SU-DHL-6 (cell line): ENCODE data around the gene TRPM2.

Source experiments
- H2AFZ ChIP-seq: fragments of 200-600 bp; sonication (generic); 2 replicates; pipeline ENCODE4 v1.6.1; 2014; ENCODE audit warnings: low read depth, mild to moderate bottlenecking, moderate library complexity, mixed read lengths, antibody characterized with exemption, low read length; ENCODE audit not compliant: severe bottlenecking
- H3F3A ChIP-seq: fragments of 200-600 bp; shearing (Covaris generic); 2 replicates; pipeline ENCODE4 v1.6.0; 2016; ENCODE audit warnings: antibody characterized with exemption, mild to moderate bottlenecking; ENCODE audit not compliant: insufficient read depth
- H3K27ac ChIP-seq: fragments of 200-600 bp; sonication (generic); 2 replicates; pipeline ENCODE4 v1.5.1; 2016; ENCODE audit warnings: low read depth, mild to moderate bottlenecking, low read length, moderate library complexity, mixed read lengths
- H3K27me3 ChIP-seq: fragments of 200-600 bp; sonication (generic), shearing (Covaris generic); 2 replicates; pipeline ENCODE4 v1.6.0; 2014; ENCODE audit warnings: mild to moderate bottlenecking, low read length
- H3K36me3 ChIP-seq: fragments of 200-600 bp; sonication (generic); 2 replicates; pipeline ENCODE4 v1.6.1; 2014; ENCODE audit warnings: mild to moderate bottlenecking, low read length, mixed read lengths
- H3K4me2 ChIP-seq: fragments of 300-600, 200-600 bp; shearing (Covaris generic), sonication (generic); 2 replicates; pipeline ENCODE4 v1.6.0; 2014; ENCODE audit warnings: low read length, low read depth, mild to moderate bottlenecking; ENCODE audit not compliant: poor library complexity, severe bottlenecking
- H3K4me3 ChIP-seq: fragments of 200-600 bp; sonication (generic); 2 replicates; pipeline ENCODE4 v1.5.1; 2014; ENCODE audit warnings: antibody characterized with exemption, low read length, mild to moderate bottlenecking, mixed read lengths; ENCODE audit not compliant: insufficient read depth, poor library complexity, severe bottlenecking
- H3K79me2 ChIP-seq: fragments of 200-600 bp; sonication (generic); 2 replicates; pipeline ENCODE4 v1.6.1; 2014; ENCODE audit warnings: mild to moderate bottlenecking, low read length, moderate library complexity; ENCODE audit not compliant: insufficient read depth
- H3K9ac ChIP-seq: fragments of 200-600 bp; sonication (generic); 2 replicates; pipeline ENCODE4 v1.7.0; 2014; ENCODE audit warnings: mild to moderate bottlenecking, low read length
- H3K9me2 ChIP-seq: fragments of 200-600 bp; sonication (generic); replicated peaks from 2 replicates; pipeline ENCODE4 v1.6.1; 2014; ENCODE audit warnings: low read length; ENCODE audit not compliant: insufficient read depth
- H3K9me3 ChIP-seq: fragments of 200-600 bp; sonication (generic); 2 replicates; pipeline ENCODE4 v1.6.1; 2014; ENCODE audit warnings: low read length, mixed read lengths; ENCODE audit not compliant: insufficient read depth
- H4K20me1 ChIP-seq: fragments of 200-600 bp; sonication (generic); 2 replicates; pipeline ENCODE4 v1.6.1; 2014; ENCODE audit warnings: low read depth, mild to moderate bottlenecking, antibody characterized with exemption, low read length, moderate library complexity, mixed read lengths
- CTCF ChIP-seq: fragments of 200-600 bp; sonication (generic); IDR thresholded peaks from one replicate; pipeline ENCODE4 v1.5.1; 2017; ENCODE audit warnings: antibody characterized with exemption, mild to moderate bottlenecking, low read length, moderate library complexity; ENCODE audit not compliant: insufficient read depth, poor library complexity, severe bottlenecking
- EZH2phosphoT487 ChIP-seq: fragments of 200-600 bp; sonication (generic), shearing (Covaris generic); conservative IDR thresholded peaks from 2 replicates; pipeline ENCODE4 v1.6.1; 2018; ENCODE audit warnings: mild to moderate bottlenecking, antibody characterized with exemption, low read length, moderate library complexity, mixed read lengths

The TRPM2 gene

GRCh38 chr21:44428281-44428960 lies 75.0 kb downstream of the TRPM2 start:
- TF ChIP-seq EZH2phosphoT487 (no peak), CTCF (no peak)
- Histone ChIP-seq H3K27me3 (no peaks in the 10 kb centered on the region), H2AFZ (no peak overlapping the region), H3F3A (no peaks in the 10 kb centered on the region), H3K36me3 (no peaks in the 10 kb centered on the region), H3K9me3 (peaks cover 6% of the 10 kb centered on the region; the same call in 1 of the 2 replicates), H3K79me2 (no peaks in the 10 kb centered on the region), H3K4me3 (no peak overlapping the region), H4K20me1 (no peaks in the 10 kb centered on the region), H3K9me2 (no peaks in the 10 kb centered on the region), H3K4me2 (no peak overlapping the region), H3K27ac (no peak overlapping the region), H3K9ac (no peak overlapping the region)

- Histone ChIP-seq H3K9ac (no peak overlapping the region), H3K27me3 (no peaks in the 10 kb centered on the region), H3K36me3 (no peaks in the 10 kb centered on the region), H3K4me3 (no peak overlapping the region), H3K9me2 (no peaks in the 10 kb centered on the region), H3K4me2 (no peak overlapping the region), H2AFZ (no peak overlapping the region), H3K9me3 (peaks cover 6% of the 10 kb centered on the region; the same call in 1 of the 2 replicates), H3F3A (no peaks in the 10 kb centered on the region), H4K20me1 (no peaks in the 10 kb centered on the region), H3K79me2 (no peaks in the 10 kb centered on the region), H3K27ac (no peak overlapping the region)
- no peak for TF ChIP-seq CTCF
- no peak for TF ChIP-seq EZH2phosphoT487
Observed at GRCh38 chr21:44429894-44430293, 76.5 kb downstream of the TRPM2 start.

- no peak overlapping the region for H2AFZ ChIP-seq
Observed at GRCh38 chr21:44431300-44431699, 77.9 kb downstream of the TRPM2 start.

More at GRCh38 chr21:44431300-44431699, 77.9 kb downstream of the TRPM2 start:
- H3K9me2 ChIP-seq: no peaks in the 10 kb centered on the region
- H3K9ac ChIP-seq: no peak overlapping the region
- no peak for TF ChIP-seq CTCF
- TF ChIP-seq EZH2phosphoT487: no peak
- no peak overlapping the region for H3K4me2 ChIP-seq
- no peaks in the 10 kb centered on the region for H3K79me2 ChIP-seq
- H3K9me3 ChIP-seq: peaks cover 6% of the 10 kb centered on the region; the same call in 1 of the 2 replicates
- no peaks in the 10 kb centered on the region for H3F3A ChIP-seq
- no peaks in the 10 kb centered on the region for H3K36me3 ChIP-seq
- H3K4me3 ChIP-seq: no peak overlapping the region
- H4K20me1 ChIP-seq: no peaks in the 10 kb centered on the region
- H3K27me3 ChIP-seq: no peaks in the 10 kb centered on the region
- H3K27ac ChIP-seq: no peak overlapping the region
